ACHN (cell line): ENCODE results near the gene PKHD1.
A peak's percentile ranks its signal among the peaks of the same experiment; 100 is the strongest.
"Not testable (repeated sequence)": the region's sequence is repeated elsewhere in the genome, so short reads cannot be mapped to it uniquely, and the experiment has no call there.

Source experiments
- DNase-seq: peaks from one replicate; pipeline ENCODE4 v3.0.0-alpha.2; 2015
- in situ Hi-C: cut with HindIII; loops from 2 replicates; pipeline ENCODE4 v1.10.0; 2017; ENCODE audit warnings: low sequenced_read_pairs, low pct_ligation_motif_present, low pct_unique_long_range_greater_than_20kb

Gene PKHD1

DNA sequence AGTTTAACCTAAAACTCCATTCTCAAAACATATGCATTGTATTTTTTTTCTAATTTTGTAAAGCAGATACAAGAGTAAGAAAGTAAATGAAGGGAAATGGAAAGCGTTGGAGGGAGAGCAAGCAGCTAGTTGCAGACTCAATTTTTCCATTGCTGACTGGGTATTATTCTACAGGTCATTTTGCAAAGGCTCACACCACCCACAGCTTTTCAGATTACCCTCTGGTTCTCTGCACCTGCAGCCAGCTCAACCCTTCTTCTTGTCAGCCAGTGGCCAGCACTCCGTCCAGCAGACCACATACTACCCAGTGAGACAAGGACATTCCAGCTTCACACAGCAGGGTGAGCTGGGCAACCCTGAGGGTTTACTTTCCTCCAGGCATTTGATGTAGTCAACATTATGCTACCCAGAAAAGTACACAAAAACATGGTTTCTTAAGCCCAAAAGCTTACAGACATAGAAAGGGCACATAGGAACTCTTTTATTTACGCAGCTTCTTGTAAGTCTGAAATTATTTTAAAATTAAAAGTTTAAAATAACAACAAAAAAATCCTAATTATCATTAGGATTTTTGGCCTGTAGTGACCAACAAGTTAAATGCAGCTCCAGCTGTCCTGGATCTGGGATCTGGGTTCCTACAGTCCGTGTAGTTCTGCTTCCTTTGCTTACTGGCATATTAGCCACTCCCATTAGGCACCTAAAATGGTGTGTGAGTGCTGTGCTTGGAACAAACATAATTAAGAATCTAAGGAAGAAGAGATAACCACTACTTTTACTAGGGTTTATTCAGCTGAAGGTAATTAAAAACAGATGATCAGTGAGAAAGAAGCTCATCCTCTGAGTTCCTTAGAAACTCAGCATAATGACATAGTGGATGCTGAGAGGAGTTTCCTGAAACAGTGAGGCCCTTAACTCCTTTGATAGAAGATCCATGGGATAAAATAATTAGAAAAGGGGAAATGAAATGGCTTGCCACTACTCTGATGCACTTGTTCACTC, 185.3 kb downstream of the PKHD1 start:
- no peak for DNase-seq
- in situ Hi-C loops = no loop called here

DNA sequence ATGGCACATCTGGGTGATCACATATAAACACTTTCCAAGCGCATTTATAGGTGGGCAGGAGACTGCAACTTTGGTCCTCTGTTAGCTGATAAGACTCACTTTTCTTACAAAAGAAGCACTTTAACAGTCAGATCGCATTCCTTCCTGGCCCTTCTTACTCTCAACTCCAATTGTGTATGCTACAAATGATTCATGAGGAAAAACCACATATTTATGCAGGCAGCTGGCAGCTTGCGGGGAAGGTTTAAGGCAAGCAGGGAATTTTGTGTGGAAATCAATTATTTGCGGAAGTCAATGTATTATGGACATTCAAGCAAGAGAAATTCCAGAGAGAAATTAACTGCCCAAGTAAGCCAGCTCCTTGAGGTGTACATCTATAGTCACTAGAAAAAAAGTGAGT, 194.0 kb downstream of the PKHD1 start:
- in situ Hi-C loops = no loop called here
- no peak for DNase-seq

DNA sequence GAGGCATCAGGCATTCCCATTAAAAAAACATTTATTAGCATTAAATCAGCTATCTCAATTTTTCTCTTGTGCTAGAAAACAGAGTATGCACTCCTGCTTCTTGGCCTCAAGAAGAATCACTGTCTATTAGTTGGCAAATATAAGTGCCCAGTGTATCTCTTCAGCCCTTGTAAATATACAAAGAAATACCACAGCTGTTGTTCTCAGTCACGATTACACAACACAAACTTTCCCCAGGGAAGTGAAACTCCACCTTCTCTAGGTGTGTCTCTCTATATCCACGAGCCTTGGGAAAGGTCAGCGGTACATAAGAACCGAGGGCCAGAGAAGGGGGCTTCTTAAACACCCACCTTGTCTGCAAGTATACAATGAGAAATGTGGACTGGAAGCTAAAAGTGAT, 194.7 kb downstream of the PKHD1 start:
- no peak for DNase-seq
- in situ Hi-C loops = no loop called here

DNA sequence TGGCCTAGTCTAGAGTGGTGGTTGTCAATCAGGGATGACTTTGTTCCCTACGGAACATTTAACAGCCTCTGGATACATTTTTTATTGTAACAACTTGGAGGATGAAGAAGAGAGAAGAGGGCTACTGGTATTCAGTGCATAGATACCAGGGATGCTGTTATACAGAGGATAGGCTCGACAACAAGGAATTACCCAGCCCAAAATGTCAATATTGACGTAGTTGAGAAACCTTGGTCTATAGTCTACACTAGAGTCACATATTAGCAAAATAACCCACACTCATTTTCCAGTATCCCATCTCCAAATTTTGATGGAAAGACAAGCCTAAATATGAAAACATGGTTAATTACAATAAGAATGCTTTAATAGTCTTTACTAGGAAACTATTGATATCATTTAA, 195.1 kb downstream of the PKHD1 start:
- no peak for DNase-seq
- in situ Hi-C loops = no loop called here

DNA sequence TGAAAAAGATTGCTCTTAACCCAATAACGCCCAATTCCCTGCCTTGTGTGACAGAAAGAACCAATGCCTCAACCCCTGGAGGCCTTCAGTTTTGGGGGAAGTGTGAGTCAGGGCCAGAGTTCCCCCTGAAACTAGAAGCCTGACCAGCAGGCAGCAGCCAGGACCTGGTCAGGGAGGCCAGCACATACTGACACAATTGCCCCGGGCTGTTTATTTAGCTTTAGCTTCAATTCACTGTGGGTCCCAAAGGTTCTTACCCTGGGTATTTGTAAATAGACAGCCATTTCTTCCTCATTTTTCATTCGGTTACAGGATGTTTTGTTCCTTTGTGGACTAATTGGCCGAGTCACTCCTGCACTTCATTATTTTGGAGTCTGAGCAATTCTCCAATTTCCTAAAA, 195.6 kb downstream of the PKHD1 start:
- in situ Hi-C loops = no loop called here
- no peak for DNase-seq

DNA sequence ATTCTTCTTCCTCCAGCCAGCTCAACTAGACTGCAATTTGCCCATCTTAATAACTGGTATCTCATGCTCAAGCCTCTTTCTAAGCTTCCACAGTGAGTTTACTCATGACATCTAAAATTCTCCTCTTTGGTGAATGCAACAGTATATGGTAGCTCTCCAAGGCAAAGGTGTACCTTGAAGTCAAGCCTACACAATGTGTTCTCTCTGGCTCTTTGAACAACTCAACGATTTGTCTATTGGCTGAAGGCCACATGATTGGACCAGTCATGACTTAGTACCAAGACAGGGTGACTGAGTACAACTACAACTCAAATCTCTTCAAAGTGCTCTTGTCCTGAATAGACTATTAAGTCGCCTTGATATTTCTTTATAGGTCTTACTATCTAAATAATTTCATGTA, 199.6 kb downstream of the PKHD1 start:
- no peak for DNase-seq
- in situ Hi-C loops = no loop called here

DNA sequence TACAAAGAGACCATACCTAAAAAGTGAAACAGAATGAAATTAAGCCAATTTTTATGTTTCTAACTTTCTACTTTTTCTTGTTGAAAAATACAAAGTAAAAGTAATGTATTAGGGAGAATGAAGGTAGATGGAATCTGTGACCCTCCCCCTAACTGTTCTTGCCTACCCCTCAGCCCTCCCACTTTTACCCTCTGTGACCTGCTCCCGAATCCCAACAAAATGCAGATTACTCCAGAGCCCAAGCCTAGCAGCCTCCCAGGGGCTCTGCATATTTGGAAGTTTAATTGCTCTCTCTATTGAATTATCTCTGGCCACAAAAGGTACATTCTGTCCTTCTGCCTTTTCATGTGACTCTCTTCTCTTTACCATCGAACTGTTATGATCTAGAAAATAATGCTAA, 201.5 kb downstream of the PKHD1 start:
- DNase-seq = no peak
- in situ Hi-C loops = no loop called here

DNA sequence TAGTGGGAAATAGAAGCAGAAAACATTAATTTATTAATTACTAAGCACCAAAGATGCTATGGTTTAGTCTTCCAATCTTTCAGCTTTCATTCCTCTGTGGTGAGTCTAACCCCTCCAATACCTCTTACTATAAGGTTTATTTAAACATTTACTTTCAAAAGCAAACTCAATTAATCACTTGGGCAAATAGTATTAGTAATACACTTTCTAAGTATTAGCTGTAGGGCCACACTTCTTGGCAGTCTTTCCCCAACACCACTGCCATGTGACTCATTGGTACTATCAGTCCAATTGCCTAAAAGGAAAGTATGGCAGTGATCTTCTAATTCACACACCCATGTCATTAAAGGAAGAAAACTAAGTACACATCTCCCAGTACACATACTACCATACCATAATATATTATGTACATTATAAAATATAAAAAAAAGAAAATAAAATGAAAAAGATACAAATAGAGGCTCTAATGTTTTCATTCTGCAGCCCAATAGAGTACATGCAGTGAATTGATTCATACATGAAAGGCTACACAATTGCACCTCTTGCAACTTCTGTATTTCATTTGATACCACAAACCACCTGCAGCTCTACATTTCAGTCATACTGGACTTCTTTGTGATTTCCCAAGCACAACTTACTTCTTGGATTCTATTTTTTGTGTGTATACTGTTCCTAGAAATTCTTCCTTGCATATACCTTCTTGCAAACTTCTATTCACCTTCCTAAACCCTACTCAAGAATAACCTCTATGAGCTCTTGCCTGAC, 218.6 kb downstream of the PKHD1 start:
- DNase-seq = no peak
- in situ Hi-C loops = no loop called here

DNA sequence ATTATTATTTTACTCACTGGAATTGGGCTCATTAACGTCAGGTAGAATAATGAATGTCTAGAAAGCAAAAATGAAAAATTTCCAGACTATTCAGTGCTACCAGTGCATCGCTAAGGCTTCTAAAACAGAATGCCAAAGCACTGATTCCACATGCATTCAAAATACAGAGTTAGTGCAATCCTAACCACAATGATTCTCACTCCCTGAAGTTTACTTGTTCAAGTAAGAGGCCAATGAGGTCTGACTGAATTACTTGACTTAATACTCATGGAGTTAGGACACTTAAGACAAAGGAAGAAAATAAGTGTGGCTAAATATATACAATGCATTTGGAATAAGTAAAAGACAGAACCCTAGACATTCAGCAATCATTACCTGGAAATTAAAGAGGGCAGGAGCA, 220.5 kb downstream of the PKHD1 start:
- DNase-seq = no peak
- in situ Hi-C loops = no loop called here

DNA sequence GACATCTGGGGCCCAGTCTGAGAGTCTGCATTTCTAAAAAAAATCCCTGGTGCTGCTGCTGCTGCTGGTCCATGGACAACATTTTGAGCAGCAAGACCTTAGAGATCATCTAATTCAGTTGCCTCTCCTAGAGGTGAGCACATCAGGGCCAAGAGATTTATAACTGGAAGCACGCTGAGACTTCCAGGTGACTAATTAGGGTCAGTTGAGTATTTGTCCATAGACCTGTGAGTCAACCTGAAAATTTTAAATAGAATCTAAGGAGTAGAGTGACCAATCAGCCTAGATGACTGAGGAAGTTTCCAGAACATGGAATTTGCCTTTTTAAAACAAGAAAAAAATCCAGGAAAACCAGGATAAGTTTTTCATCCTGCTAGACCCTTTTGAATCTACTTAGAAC, 221.4 kb downstream of the PKHD1 start:
- in situ Hi-C loops = no loop called here

DNA sequence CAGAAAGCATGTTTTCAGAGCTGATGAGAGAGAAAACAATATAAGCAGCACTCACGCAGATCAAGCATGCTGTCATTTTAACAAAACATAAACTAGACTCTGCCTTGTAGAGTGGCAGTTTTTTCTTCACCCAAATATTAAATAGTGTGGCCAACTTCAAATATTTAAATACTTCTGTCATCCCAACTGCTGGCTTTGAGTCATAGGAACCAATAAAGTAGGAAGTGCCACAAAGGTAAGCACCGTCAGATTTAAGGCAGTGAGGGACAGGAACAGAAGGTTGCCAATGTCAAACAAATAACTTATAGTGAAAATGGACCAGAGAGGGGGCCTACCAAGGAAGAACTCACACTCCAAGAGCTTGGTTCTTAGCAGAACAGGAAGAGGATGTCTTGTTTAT, 222.2 kb downstream of the PKHD1 start:
- no peak for DNase-seq
- in situ Hi-C loops = no loop called here

More for the DNA sequence above, 221.4 kb downstream of the PKHD1 start:
- DNase-seq = no peak

DNA sequence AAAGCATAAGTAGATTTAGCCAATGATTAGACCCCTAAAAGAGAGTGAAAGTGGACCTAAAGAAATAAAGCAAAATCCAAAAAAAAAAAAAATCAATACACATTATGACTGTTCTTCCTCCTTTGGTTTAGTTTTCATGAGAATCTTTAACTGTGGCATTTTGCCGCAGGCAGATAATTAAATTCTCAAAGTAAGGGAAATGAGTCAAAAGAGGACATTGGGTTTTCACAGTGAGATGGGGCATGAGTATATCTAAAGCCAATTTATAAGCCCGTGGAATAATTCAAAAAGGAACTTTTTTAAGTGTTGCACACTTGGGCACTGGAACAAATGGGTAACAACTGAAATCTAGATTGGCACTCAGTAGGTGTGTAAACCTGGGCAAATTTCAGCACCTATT, 230.3 kb downstream of the PKHD1 start:
- no peak for DNase-seq
- in situ Hi-C loops = no loop called here

DNA sequence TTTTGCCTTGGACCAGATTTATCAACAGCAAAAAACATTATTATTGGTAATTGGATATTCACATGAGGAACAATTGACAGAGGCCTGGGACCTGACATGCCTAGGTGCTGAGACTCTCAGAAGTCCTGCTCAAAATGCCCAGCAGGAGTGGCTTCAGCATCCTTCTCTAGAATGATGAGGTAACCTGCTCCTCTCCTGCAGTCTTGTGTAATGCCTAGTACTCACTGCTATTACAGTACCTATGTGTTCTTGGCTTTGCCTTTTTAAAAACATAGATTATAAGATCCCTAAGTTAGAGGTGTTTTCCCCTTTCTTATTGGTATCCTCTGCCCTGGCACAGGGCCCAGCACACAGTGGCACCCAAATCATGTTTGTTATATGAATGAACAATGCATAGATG, 230.9 kb downstream of the PKHD1 start:
- no peak for DNase-seq
- in situ Hi-C loops = no loop called here

DNA sequence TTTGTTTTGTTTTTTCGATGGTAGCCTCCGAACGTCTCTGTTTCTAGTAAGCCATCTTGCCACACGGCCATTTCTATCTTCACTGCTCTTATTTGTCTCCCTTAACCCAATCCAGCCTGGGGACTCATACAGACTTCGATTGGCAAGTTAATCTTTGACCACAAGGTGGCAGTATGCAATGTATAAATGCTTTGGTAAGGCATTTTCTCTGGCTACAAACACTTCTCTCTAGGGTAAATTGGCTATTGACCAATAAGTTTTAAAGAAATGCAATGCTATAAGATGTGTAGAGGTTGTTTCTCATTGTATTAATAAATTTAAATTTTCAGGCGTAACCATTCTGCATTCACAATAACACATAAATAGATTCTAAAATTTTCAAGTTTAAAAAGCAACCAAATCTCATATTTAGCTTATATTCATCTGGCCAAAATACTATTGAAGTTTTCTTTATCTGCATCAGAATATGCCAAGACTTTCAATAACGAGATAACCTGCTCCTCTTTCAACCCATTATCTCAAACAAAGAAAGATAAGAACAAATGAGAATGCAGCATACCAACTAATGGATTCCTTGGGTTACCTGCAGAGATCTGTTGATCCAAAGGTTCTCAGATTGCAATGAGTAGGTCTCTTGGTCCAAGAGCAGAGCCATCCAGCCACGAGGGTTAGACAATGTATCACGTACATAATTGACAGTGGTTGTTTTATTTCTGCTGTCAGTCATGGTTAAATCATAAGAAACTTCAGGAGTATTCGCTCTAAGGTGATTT, 231.9 kb downstream of the PKHD1 start:
- peak; percentile 63 for DNase-seq
- in situ Hi-C loops = no loop called here

DNA sequence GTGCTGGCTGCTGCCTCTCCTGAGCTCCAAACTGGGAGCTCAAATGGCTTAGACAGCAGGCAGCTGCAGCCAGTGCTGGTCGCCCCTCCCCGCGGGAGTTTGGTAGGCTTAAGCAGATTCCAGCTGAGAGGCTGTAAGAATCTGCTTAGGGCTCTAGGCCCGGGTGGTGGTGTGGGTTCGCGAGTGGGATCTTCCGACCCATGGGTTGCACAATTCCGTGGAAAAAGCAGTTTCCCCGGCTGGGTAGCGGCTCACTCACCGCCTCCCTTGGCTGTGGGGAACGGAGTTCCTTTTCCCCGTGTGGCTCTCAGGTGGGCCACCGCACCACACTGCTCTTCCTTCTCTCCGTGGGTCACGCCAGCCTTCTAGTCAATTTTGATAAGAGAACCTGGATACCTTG, 232.5 kb downstream of the PKHD1 start:
- DNase-seq = no peak
- in situ Hi-C loops = no loop called here

DNA sequence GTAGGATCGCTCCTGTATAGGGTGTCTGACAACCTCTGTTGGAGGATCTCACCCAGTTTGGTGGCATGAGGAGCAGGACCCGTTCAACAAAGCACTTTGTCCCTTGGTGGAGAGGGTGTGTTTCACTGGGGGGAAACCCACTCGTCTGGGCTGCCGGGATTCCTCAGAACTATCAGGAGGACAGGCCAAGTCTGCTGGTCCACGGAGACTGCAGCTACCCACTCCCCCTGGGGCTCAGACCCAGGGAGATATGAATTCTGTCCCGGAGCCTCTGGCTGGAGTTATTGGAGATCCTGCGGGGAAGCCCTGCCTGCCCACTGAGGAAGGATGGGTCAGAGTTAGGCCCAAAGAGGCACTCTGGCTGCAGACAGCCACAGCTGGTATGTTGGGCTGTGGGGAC, 233.1 kb downstream of the PKHD1 start:
- no peak for DNase-seq
- in situ Hi-C loops = no loop called here

DNA sequence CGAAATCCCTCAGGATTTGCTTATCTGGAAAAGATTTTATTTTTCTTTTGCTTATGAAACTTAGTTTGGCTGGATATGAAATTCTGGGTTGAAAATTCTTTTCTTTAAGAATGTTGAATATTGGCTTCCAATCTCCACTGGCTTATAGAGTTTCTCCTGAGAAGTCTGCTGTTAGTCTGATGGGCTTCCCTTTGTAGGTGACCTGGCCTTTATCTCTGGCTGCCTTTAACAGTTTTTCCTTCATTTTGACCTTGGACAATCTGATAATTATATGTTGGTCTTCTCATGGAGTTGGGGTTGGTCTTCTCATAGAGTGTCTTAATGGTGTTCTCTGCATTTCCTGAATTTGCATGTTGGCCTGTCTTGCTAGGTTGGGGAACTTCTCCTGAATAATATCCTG, 234.3 kb downstream of the PKHD1 start:
- DNase-seq, in situ Hi-C loops: not testable (repeated sequence)

DNA sequence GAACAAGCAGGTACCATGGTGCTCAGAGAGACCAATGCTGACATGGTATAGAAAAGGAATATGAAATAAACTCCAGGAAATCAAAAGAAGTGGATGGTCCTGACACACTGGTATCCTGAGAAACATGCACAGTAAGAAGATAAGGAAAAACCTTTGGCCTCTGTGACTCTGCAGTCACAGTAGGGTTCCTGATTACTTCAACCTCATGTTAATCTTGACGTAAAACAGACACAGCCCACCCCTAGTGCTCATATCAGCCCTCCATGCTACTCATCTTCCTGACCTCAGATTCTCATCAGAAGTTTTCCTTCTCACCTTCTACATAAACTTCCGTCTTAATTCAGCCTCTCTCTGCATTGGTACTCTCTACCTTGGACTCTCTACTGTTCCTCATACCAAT, 240.9 kb downstream of the PKHD1 start:
- in situ Hi-C loops = no loop called here
- DNase-seq = no peak

DNA sequence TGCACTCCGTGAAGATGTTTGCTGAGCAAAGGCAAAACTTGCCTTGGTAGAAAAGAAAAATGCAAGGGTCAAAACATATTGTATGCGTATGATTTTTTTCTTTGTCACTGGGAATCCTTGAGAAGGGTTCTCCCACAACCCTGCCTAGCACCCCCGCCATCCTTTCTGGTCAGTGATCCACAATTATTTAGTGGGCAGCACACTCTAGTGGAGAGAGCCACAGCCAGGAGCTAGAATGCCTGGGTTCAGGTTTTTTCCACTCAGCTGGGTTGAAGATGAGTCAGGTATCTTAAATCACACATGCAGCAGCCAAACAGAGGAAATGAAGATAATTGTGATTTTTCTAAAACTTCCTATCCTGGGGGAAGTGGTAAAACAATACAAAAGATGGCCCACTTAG, 243.1 kb downstream of the PKHD1 start:
- in situ Hi-C loops = no loop called here

More for the DNA sequence above, 243.1 kb downstream of the PKHD1 start:
- DNase-seq = no peak
